AG09309 (cell line): Measurements from ENCODE around the gene SSH3.
"Not testable (repeated sequence)": the region's sequence is repeated elsewhere in the genome, so short reads cannot be mapped to it uniquely, and the experiment has no call there.

ENCODE experiments used
- DNase-seq: peaks from one replicate; pipeline ENCODE4 v3.0.0-alpha.2; 2010; ENCODE audit warnings: low read depth
- H3K4me3 ChIP-seq: 2 replicates; pipeline ENCODE4 v1.5.1; 2011; ENCODE audit warnings: mild to moderate bottlenecking, low read depth, low read length, moderate library complexity; ENCODE audit not compliant: control insufficient read depth
- CTCF ChIP-seq: IDR thresholded peaks from 2 replicates; pipeline ENCODE4 v1.5.1; 2011; ENCODE audit warnings: mild to moderate bottlenecking, low read depth, low read length, inconsistent platforms; ENCODE audit not compliant: insufficient read depth, control insufficient read depth; ENCODE audit errors: missing control alignments

SSH3 gene

DNA sequence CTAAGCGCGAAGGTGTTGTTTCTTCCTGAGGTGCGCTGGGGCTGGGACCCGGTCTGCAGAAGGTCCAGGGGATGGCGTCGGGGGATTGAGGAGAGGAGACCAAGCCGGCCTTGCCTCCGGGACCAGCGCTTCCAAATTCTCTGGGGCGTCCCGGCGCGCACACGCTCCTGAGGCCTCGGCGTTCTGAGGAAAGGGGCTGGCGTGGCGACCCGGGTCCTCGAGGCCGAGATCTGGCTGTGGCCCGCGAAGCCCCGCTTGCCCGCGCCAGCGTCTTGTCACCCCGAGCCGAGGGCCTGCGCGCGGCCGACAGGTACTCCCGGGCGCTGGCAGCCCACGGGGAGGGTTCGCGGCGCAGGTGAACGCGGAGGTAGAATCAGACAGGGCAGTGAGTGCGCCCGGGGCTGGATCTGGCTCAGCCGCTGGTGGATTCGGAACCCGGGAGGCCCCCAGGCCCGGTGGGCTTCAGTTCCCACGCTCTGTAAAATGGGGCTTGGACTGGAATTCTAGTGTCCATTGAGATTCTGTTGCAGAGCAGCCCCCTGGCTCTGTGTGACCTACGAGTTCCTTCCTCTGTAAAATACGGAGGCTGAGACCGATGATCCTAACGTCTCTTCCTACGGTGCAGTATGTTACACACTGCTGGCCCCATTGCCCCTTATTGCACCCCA lies 14.7 kb downstream of the SSH3 start:
- peak overlapping the region; percentile 84 for H3K4me3 ChIP-seq
- no peak for TF ChIP-seq CTCF
- DNase-seq = no peak

DNA sequence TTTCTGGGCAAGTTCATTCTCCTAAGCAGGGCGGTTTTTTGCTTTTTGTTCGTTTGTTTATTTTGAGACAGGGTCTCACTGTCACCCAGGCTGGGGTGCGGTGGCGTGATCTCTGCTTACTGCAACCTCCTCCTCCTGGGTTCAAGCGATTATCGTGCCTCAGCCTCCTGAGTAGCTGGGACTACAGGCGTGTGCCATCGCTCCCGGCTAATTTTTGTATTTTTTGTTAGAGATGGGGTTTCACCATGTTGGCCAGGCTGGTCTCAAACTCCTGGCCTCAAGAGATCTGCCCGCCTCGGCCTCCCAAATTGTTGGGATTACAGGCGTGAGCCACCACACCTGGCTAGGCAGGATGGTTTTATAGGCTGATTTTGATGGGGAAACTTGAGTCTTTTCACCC lies 15.5 kb downstream of the SSH3 start:
- DNase-seq, H3K4me3 ChIP-seq: not testable (repeated sequence)

DNA sequence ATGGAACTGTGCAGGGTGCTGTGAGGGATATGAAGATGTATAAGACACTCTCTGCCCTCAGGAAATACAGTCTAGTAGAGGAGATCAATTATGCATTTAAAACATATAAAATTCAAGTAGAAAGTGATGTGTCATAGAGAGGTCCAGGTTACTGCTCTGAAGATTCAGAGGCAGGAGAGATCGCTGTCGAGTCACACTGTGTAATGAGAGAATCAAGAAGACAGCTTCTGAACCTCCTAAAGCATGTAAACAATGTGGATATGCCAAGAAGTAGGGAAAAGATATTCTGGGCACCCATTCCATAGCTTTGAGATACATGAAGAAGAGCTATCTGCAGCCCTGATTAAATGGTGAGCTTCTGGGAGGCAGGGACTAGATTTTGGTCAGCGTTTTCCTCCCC lies 16.7 kb downstream of the SSH3 start:
- no peak for TF ChIP-seq CTCF
- no peak overlapping the region for H3K4me3 ChIP-seq
- no peak for DNase-seq

DNA sequence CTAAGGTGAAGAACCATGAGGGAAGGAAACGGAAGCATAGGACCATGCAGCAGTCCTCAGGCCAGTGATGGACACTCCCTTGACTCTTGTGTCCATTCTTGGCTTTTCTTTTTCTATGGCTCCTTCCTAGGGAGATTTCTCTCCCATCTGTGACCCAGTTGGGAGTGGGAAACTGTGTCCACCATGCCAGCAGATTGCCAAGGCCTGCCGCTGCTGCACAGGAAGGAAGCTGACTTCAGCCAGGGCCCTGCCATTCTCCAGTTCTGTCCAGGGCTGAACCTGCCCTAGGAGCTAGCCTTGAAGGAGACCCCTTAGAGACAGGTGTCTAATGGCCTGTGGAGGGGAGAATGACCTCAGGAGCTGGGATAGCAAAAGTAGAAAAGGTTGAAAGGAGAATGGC lies 17.4 kb downstream of the SSH3 start:
- no peak for DNase-seq
- no peak for TF ChIP-seq CTCF
- H3K4me3 ChIP-seq = no peak overlapping the region

- DNase-seq = no peak
Observed at GRCh38 chr11:67321313-67321871, 18.1 kb downstream of the SSH3 start.

DNA sequence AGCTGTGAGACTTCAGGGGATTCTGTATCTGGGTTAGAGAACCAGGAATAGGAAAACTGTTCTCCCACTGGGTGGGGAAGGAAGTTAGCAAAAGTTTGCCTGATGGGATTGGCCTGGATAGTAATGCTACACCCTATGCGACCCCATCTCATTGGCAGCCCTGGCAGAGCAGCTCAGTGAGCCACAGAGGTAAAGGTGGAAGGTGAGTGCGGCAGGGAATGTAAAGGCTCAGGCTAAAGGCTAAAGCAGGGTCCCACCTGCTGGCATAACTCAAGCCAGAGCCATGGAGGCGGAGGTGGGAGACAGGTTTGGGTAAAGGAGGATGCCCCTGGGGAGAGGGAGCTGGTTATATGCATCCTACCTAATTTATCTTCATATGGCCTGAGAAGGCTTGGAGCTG lies 18.7 kb downstream of the SSH3 start:
- no peak for TF ChIP-seq CTCF
- H3K4me3 ChIP-seq = no peak overlapping the region
- DNase-seq = no peak

More at GRCh38 chr11:67321313-67321871, 18.1 kb downstream of the SSH3 start:
- no peak overlapping the region for H3K4me3 ChIP-seq
- TF ChIP-seq CTCF = no peak

DNA sequence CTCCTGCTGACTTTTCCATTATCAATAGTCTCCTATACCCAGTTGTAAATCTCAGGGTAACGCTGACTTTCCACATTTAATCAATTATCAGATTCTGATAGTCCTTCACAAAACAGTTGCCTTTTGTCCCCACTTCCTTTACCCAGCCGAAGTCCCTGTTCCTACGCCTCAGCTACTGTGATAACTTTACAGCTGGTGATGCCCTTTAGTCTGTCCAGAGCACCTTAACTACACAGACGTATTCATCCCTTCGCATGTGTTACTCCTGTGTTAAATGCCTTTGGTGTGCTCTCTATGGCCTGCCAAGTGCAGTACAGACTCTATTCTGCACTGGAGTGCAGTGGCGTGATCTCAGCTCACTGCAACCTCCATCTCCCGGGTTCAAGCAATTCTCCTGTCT lies 20.2 kb downstream of the SSH3 start:
- no peak for DNase-seq
- TF ChIP-seq CTCF = no peak
- no peak overlapping the region for H3K4me3 ChIP-seq
